WTC11 (cell line): ENCODE measurements around the gene ACTL8. TPM values are rescaled to one million over a fixed set of nuclear protein-coding genes. Genes with fewer than 3 reads are reported as not detected.

Experiments
- ATAC-seq: fragments of 200-7000 bp; cut with Tn5 transposase; 2 replicates; pipeline ENCODE4 v1.10.0; 2021; ENCODE audit warnings: mild to moderate bottlenecking, moderate library complexity
- CTCF ChIA-PET: fragments of 300-600 bp; sonication (Branson Sonifier 250); formaldehyde crosslinking; loops from one replicate; lab custom pipeline; 2021; ENCODE audit warnings: antibody characterized with exemption; lab: Charles Lee
- POLR2A ChIA-PET: fragments of 350-600 bp; sonication (Branson Sonifier 250); formaldehyde crosslinking; loops from one replicate; lab custom pipeline; 2021; ENCODE audit warnings: antibody characterized with exemption; lab: Charles Lee
- DNase-seq: peaks from one replicate; pipeline ENCODE4 v3.0.0; 2021; ENCODE audit warnings: low spot score
- H3K27ac Mint-ChIP-seq: 2 replicates; pipeline ENCODE4 v1.8.0; 2021; ENCODE audit warnings: mixed read lengths
- H3K27me3 Mint-ChIP-seq: 2 replicates; pipeline ENCODE4 v1.8.0; 2021; ENCODE audit warnings: low read depth, mild to moderate bottlenecking, moderate library complexity, mixed read lengths
- H3K36me3 Mint-ChIP-seq: 2 replicates; pipeline ENCODE4 v1.8.0; 2021; ENCODE audit warnings: mixed read lengths
- H3K4me1 Mint-ChIP-seq: 2 replicates; pipeline ENCODE4 v1.8.0; 2022; ENCODE audit warnings: mixed read lengths
- H3K4me3 Mint-ChIP-seq: 2 replicates; pipeline ENCODE4 v1.8.0; 2021; ENCODE audit warnings: mild to moderate bottlenecking, moderate library complexity, mixed read lengths
- H3K9me3 Mint-ChIP-seq: 2 replicates; pipeline ENCODE4 v1.8.0; 2021; ENCODE audit warnings: mixed read lengths
- CDX4 ChIP-seq: fragments of 250-450 bp; sonication (Bioruptor Pico); IDR thresholded peaks from 2 replicates; pipeline ENCODE4 v1.9.0; 2021; ENCODE audit warnings: moderate library complexity, mild to moderate bottlenecking, inconsistent platforms, borderline replicate concordance
- E2F4 ChIP-seq: sonication (generic); formaldehyde crosslinking; IDR thresholded peaks from 2 replicates; pipeline ENCODE4 v1.8.1; 2022; ENCODE audit warnings: low read depth, mild to moderate bottlenecking, moderate library complexity, missing genetic modification reagents, borderline replicate concordance
- FOXP4 ChIP-seq: sonication (generic); formaldehyde crosslinking; IDR thresholded peaks from 2 replicates; pipeline ENCODE4 v1.8.0; 2022; ENCODE audit warnings: mild to moderate bottlenecking, missing genetic modification reagents
- GRHL2 ChIP-seq: fragments of 250-450 bp; sonication (Bioruptor Pico); IDR thresholded peaks from 2 replicates; pipeline ENCODE4 v1.8.0; 2022; ENCODE audit warnings: mild to moderate bottlenecking, moderate library complexity; ENCODE audit not compliant: insufficient replicate concordance, severe bottlenecking
- GTF2I ChIP-seq: fragments of 250-450 bp; sonication (Bioruptor Pico); conservative IDR thresholded peaks from 2 replicates; pipeline ENCODE4 v1.4.0; 2021; ENCODE audit warnings: mild to moderate bottlenecking
- KAT7 ChIP-seq: sonication (generic); formaldehyde crosslinking; IDR thresholded peaks from 2 replicates; pipeline ENCODE4 v1.8.1; 2023; ENCODE audit warnings: missing genetic modification reagents, mild to moderate bottlenecking, borderline replicate concordance
- PREB ChIP-seq: sonication (generic); formaldehyde crosslinking; IDR thresholded peaks from 2 replicates; pipeline ENCODE4 v1.8.1; 2022; ENCODE audit warnings: mild to moderate bottlenecking, missing genetic modification reagents, moderate library complexity, borderline replicate concordance
- TEAD1 ChIP-seq: sonication (generic); formaldehyde crosslinking; IDR thresholded peaks from 2 replicates; pipeline ENCODE4 v1.8.0; 2022; ENCODE audit warnings: mild to moderate bottlenecking, missing genetic modification reagents
- TEAD4 ChIP-seq: sonication (generic); formaldehyde crosslinking; IDR thresholded peaks from 2 replicates; pipeline ENCODE4 v1.8.0; 2022; ENCODE audit warnings: mild to moderate bottlenecking, missing genetic modification reagents
- TP53 ChIP-seq: sonication (generic); formaldehyde crosslinking; IDR thresholded peaks from 2 replicates; pipeline ENCODE4 v1.8.1; 2023; ENCODE audit warnings: mild to moderate bottlenecking, missing genetic modification reagents
- ZNF281 ChIP-seq: sonication (generic); formaldehyde crosslinking; IDR thresholded peaks from 2 replicates; pipeline ENCODE4 v1.8.0; 2023; ENCODE audit warnings: mild to moderate bottlenecking, missing genetic modification reagents
- ZNF671 ChIP-seq: fragments of 250-450 bp; sonication (Bioruptor Pico); IDR thresholded peaks from 2 replicates; pipeline ENCODE4 v1.8.0; 2021; ENCODE audit warnings: mild to moderate bottlenecking
- total RNA-seq: library from RNA; stranded (reverse); gene quantifications from 3 replicates; pipeline ENCODE4 v1.2.3, GENCODE V29; 2021

Gene ACTL8
- total RNA-seq, 1 experiment from 2014 or later = 1.6 TPM

- no peak for DNase-seq
- H3K27me3 Mint-ChIP-seq = peaks cover 26% of the 10 kb centered on the region
- TF ChIP-seq TP53 = no peak
- TF ChIP-seq ZNF281 (CRISPR knock-in tag) = no peak
- TF ChIP-seq PREB (CRISPR knock-in tag) = no peak
- TF ChIP-seq, all 79 proteins: peak for 0
- H3K4me1 Mint-ChIP-seq = no peaks in the 10 kb centered on the region
- H3K9me3 Mint-ChIP-seq = peaks cover 35% of the 10 kb centered on the region
- peaks cover 25% of the 10 kb centered on the region for H3K36me3 Mint-ChIP-seq
- CTCF ChIA-PET = interaction anchor here (0.9 to 3.2 kb wide), 5 partner anchors 11 to 148 kb away, joined by 3 to 23 read pairs (median 6); no protein-coding TSS in a partner anchor
- H3K27ac Mint-ChIP-seq = no peak overlapping the region
- no peak for ATAC-seq
- POLR2A ChIA-PET = no interaction called here
- H3K4me3 Mint-ChIP-seq = no peak overlapping the region
Measured at GRCh38 chr1:17762313-17762712, 7.2 kb downstream of the ACTL8 start.

GRCh38 chr1:17763417-17763816 lies 8.3 kb downstream of the ACTL8 start:
- TF ChIP-seq E2F4 (CRISPR knock-in tag) (no peak), ZNF671 (CRISPR knock-in tag) (no peak), GTF2I (CRISPR knock-in tag) (no peak), CDX4 (no peak), TEAD1 (CRISPR knock-in tag) (no peak)
- ChIA-PET CTCF (interaction anchor here (0.6 to 3.2 kb wide), 13 partner anchors 10 to 269 kb away, joined by 3 to 23 read pairs (median 4); no protein-coding TSS in a partner anchor), POLR2A (no interaction called here)
- H3K27ac Mint-ChIP-seq = no peak overlapping the region
- H3K4me3 Mint-ChIP-seq = no peak overlapping the region
- 0 out of 2 replicates have a peak, but pooled peaks cover 1% of the 10 kb centered on the region for H3K4me1 Mint-ChIP-seq
- H3K9me3 Mint-ChIP-seq = peaks cover 24% of the 10 kb centered on the region
- no peak for DNase-seq
- peaks cover 17% of the 10 kb centered on the region for H3K36me3 Mint-ChIP-seq
- peaks cover 19% of the 10 kb centered on the region for H3K27me3 Mint-ChIP-seq
- no peak for ATAC-seq

- CTCF ChIA-PET = interaction anchor here (0.6 to 3.2 kb wide), 12 partner anchors 9 to 269 kb away, joined by 3 to 23 read pairs (median 4); no protein-coding TSS in a partner anchor
- TF ChIP-seq FOXP4 (no peak), TEAD4 (CRISPR knock-in tag) (no peak), KAT7 (no peak), GRHL2 (CRISPR knock-in tag) (no peak)
- POLR2A ChIA-PET = interaction anchor here (0.5 kb wide), 1 partner anchor 620 kb away, joined by 3 read pairs; no protein-coding TSS in a partner anchor
- DNase-seq (no peak), ATAC-seq (no peak)
- Mint-ChIP-seq H3K36me3 (peaks cover 11% of the 10 kb centered on the region), H3K27me3 (peaks cover 13% of the 10 kb centered on the region), H3K4me1 (0 out of 2 replicates have a peak, but pooled peaks cover 3% of the 10 kb centered on the region), H3K9me3 (peaks cover 18% of the 10 kb centered on the region), H3K27ac (no peak overlapping the region), H3K4me3 (no peak overlapping the region)
Measured at GRCh38 chr1:17763995-17764394, 8.9 kb downstream of the ACTL8 start.
